GM18909 (cell line): Measurements from ENCODE around the gene ANO10.
"Not testable (repeated sequence)": the region's sequence is repeated elsewhere in the genome, so short reads cannot be mapped to it uniquely, and the experiment has no call there.

Experiments used
- ATAC-seq: cut with Tn5 transposase; IDR thresholded peaks from one replicate; pipeline ENCODE4 v1.9.1; 2021; ENCODE audit warnings: mild to moderate bottlenecking; ENCODE audit not compliant: unreplicated experiment, poor library complexity

ANO10 gene

DNA sequence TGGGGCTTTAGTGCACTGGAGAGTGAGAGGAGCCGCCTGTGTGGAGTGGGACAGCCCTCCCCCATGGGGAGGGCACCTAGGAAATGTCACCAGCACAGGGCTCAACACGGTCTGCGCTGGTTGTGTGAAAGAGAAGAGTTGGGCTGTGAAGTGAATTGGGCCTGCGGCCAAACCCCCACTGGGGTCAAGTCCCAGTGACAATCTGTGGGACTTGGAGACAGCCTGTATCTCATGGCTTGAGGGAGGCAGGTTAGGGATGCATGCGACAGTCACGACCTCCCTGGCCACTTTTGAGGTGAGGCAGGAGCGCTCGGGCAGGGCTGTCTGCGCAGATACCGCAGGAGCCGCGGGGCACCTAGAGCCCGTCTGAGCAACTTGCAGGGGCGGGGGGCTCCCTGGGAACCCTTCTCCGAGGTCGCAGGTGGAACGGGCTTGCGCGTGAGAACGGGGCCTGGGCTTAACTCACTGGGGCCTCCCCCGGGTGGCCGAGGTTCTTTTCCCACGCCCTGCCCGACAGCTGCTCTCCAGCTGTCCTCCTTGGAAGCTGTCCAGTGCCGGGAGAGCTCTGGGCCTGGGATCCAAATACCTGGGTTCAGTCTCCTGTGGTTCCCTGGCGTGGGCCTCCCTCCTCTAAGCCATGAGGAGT is 258.1 kb downstream of the ANO10 start:
- no peak for ATAC-seq

DNA sequence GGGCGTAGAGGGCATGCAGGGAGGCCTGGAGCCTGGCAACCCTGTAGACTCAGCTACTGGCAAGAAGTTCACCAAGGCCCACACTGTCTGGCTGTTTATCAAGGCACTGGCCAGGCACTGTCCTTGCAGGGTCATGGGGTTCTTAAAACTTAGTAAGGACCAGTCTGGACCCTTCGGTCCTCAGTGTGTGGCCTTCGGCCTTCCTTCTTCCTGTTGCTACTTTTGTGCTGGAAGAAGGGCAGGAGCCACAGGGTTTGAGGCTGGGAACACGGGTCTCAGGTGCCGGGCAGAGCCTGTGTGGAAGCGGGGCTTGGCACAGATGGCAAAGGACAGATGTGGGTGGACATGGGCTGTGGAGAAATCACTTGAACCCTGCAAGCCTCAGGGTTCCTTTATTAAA is 258.9 kb downstream of the ANO10 start:
- ATAC-seq, result no peak

DNA sequence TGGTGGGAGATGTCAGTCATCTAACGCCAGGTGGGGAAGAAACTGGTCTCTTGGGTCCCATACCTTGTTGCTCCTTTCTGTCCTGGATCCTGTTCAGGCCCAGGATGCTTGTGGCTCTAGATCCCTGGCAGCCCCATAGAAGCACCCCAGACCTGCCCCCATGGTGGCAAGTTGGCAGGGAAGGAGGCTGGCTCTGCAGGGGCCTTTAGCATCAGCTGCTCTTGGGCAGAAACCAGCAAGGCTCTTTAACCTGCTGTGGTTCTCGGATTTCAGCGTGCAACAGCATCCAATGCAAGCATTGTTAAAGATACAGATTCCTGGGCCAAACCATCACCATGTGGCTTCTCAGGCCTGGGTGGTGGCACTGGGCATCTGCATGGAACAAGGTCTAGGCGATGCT is 259.6 kb downstream of the ANO10 start:
- ATAC-seq, result no peak

DNA sequence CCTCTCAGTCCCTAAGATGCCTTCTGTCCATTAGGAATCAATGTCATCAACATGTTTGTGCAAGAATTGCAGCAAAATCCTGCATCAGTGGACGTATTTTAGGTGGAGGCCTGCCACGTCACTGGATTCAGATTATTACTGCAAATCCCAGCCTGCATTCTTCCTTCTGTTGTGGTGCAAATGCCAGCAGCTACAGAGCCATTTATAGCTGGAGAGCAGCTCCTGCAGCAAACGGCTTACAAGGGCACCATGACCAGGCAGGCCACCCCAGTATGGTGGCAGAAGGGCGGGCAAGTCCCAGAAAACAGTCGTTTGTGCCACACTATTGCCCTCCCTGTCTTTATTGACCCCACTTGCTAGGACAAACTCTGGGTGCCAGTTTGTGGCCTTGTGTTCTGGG is 260.7 kb downstream of the ANO10 start:
- no peak for ATAC-seq

DNA sequence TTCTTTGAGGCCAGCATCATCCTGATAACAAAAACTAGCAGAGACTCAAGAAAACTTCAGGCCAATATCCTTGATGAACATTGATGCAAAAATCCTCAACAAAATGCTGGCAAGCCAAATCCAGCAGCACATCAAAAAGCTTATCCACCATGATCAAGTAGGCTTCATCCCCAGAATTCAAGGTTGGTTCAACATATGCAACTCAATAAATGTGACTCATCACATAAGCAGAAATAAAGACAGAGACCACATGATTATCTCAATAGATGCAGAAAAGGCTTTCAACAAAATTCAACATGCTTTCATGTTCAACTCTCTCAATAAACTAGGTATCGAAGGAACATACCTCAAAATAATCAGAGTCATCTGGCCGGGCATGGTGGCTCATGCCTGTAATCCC is 265.8 kb downstream of the ANO10 start:
- ATAC-seq, result not testable (repeated sequence)

DNA sequence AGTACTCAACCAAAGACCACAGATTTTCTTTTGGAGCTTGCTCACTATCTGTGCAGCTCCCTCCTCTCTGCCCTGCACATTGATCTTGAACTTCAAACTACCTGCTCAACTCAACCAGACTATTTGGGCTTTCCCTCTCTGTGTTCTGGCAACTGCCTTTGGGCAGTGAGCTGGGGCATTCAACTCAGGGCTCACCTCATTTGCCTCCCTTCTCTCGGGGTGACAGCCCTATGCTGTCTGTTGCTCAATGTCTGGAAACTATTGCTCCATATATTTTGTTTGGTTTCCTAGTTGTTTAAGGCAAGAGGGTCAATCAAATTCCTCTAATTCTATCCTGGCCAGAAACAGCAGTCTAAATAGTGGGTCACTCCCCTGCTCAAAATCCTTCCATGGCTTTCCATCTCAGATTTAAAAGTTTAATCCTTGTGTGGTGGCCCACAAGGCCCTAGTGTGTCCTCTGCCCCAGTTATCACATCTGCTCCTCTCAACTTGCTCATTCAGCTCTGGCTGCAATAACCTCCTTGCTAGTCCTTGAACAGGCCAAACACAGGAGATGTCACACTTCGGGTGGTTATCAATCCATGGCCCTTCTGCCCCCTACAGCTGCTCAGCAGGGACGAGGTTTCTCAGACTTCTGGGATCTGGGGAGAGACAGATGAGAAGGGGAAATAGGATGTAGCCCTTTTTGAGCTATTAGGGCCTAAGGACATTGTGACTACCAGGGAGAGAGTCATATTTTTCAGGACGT is 267.7 kb downstream of the ANO10 start:
- ATAC-seq, result no peak

DNA sequence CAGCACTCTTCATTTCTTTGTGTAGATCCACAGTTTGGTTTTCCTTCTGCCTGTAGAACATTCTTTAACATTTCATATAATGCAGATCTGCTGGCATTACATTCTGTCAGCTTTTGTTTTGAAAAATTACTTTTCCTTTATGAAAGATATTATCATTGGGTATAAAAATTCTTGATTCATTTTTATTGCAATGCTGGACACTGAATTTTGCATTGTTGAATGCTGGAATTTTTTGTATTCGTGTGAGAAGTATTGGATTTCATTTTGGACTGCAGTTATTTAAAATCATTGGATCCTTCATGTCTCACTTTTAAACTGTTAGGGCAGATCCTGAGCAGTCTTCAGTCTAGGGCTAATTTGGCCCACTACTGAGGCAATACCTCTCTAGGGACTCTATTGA is 268.4 kb downstream of the ANO10 start:
- no peak for ATAC-seq

DNA sequence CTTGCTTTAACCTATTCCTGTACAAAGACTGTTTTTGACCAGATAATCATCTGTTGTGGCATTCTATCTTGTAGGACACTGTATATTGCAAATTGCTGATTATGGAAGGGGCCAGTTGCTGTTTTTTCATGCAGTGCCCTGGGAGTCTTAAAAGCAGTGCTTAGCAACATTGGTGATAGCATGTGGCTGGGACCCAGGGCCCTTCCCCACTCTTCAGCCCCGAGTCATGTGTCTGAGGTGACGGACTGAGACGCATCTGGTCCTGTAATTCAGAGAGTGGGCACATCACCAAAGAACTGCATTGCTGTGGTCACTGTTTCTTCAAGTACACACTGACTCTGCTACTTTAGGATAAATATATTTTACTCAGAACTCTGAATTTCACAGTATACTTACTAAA is 272.1 kb downstream of the ANO10 start:
- no peak for ATAC-seq

DNA sequence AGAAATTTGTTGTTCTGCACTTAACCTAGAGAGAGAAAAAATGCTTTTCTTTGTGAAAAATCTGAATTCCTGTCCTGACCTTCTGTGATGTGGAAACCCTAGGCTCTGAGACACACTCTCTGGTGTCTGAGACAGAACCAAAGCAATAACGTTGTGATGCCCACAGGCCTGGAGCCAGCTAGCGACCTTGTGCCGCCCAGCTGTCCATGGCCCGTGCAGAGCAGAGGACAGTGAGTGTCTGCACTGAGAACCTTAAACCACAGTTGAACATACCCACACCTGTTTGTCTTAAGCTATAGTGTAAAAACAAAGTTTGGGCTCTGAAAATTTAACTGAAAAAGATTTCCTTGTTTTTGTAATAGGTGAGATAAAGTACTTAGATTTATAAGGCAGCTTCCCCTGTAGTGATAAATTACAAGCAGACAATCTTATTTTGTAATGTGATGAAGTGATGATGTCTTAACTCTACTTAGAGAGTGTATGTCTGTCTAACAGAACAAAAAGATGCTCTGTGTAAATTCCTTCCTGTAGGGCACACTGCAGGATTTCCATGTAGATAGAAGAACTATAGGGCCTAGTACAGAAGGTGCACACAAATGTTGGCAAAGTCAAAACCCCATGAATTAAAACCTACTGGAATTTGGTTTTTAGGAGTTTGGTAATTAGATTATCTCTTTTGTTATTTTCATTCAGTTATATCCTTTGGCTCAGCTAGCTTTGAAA is 272.8 kb downstream of the ANO10 start:
- ATAC-seq, result no peak

DNA sequence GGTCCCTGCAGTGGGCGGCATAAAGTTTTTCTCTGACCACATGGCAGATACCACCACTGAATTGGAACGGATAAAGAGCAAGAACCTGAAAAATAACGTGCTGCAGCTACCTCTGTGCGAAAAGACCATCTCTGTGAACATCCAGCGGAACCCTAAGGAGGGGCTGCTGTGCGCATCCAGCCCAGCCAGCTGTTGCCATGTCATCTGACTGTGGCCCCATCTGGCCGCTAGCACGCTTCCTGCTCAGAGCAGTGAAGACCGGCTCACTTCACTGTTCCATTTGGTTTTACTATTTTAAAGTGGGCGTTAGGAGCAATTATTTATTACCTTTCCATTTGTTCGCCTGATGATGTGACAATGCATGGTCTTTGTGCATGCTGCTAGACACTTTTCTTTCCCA is 273.5 kb downstream of the ANO10 start:
- ATAC-seq, result no peak

DNA sequence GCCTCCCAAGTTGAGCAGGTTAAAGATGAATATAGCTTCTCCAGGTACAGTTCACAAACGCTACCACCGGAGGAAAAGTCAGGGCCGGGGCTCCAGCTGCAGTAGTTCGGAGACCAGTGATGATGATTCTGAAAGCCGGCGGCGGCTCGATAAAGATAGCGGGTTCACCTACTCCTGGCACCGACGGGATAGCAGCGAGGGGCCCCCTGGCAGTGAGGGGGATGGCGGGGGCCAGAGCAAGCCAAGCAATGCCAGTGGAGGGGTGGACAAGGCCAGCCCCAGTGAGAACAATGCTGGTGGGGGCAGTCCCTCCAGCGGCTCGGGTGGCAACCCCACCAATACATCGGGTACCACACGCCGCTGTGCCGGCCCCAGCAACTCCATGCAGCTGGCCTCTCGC is 274.0 kb downstream of the ANO10 start:
- no peak for ATAC-seq

DNA sequence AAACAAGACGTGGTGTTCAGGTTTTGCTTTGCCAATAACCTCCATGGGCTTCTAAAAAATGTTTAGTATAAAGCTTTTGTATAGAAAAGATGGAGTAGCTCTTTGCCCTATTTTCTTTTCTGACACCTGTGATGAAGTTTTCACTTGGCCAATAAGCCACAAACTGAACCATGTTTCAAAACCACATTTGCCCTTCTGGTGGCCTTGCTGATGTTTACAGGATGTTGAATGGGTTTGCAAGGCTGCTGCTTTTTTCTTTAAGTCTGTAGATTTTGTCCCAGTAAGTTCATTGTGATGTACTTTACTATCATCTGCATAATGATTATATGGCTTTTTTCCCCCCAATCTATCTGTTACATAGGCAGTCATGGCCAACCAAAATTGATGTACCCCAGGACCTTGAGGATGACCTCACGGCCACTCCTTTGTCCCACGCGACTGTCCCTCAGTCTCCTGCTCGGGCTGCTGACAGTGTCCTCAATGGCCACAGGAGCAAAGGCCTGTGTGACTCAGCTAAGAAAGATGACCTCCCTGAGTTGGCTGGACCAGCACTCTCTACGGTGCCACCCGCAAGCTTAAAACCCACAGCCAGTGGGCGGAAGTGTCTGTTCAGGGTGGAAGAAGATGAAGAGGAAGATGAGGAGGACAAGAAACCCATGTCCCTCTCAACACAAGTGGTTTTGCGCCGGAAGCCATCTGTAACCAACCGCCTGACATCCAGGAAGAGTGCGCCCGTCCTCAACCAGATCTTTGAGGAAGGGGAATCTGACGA is 274.6 kb downstream of the ANO10 start:
- no peak for ATAC-seq

DNA sequence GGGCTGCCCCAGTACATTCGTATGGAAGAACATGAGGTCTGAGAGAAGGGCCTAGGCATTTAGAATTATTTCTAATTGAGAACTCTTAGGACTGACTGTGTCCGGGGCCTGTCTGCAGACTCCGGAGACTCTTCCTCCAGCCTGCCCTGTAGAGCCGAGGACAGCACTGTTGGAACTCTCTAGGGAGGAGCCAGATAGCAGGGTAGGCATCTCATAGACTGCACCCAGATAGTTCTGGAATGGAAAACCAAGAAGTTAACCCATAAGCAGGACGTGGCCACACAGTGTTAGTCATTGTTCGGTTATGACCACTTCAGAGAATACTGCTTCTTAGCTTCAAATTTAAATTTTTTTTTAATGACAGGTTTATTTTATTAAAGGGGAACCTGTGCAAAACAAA is 275.9 kb downstream of the ANO10 start:
- ATAC-seq, result no peak

DNA sequence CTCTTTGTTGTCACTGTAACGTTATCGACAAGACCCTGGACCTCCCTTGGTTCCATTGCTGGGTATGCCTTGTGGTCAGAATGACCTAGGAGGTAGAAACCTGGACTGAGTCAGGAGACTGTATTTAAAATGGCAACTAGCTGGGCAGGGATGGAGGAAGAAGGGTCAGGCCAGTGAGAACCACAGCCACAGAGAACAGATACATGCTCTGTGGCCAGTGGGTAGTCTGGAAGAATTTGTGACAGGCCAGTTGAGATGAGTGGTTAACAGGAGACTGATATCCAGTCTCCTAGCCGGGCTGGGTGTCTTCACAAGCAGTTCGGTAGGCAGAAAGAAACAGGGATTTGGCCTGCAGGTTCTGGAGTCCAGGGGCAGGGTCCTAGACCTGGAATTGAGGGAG is 276.6 kb downstream of the ANO10 start:
- ATAC-seq, result no peak

DNA sequence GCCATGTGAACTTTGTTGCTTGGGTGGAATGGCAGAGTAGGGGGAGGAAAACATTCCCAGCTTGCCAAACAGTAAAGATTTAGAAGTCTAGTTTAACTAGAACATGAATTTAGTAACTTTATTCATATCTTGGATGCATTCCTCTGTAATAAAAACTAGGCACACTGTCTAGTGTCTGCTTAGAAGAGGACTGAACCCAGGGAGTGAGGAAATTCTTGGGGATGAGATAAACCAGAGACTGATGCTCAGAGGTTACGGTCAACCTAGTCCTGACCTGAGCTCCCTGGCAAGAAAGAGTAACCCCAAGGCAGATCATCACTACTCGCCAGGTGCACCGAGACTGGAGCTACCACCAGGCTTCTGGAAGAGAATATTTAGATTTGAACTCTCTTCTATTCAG is 277.3 kb downstream of the ANO10 start:
- no peak for ATAC-seq

DNA sequence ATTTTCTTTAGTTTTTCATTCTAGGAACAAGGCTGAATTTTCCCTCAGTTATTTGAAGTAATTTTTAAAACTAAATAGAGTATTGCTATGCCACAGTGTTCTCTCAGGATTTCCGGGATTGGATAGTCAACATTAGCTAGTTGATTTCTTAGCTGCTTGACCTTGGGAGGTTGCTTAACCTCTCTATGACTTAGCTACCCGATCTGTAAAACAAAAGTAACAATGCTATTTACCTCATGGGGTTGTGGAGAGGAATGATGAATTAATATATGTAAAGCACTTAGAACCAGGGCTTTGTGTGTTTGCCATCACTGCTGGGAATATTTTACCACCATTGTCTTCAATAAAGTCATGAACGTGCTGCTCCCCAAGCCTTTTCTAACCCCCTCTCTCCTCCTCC is 278.0 kb downstream of the ANO10 start:
- no peak for ATAC-seq

DNA sequence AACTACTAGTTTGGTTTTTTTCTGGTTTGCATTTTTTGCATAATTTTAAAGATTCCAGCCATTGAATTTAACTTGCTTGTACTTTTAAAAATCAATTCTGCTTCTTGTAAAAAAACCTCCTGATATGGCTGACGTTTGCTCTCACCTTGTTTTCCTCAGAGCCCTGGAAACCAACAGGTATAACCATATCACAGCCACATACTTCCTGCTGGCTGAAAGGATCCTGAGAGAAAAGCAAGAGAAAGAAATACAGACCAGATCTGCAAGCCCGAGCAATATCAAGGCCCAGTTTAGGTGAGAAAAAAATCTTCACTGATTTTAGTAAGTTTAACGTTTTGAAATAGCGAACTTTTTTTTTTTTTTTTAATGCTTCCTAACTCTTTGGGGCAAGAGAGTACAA is 278.6 kb downstream of the ANO10 start:
- no peak for ATAC-seq

DNA sequence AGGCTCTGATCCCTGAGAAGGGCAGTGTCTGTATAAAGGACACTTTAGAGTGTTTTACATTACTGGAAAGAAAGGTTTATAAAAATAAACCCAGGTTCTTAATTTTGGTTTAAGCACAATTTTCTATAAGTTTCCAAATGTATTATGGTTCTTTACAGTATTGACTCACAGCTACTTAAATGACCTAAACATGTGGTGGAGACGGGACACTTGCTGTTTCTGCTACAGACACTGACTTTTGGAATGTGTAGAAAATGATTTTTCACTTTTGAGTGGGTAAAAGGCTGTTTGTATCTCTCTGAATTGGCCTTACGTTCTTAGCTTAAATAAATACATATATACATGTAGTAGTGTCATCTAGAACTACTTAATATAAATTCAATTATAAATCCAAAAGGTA is 280.0 kb downstream of the ANO10 start:
- no peak for ATAC-seq

DNA sequence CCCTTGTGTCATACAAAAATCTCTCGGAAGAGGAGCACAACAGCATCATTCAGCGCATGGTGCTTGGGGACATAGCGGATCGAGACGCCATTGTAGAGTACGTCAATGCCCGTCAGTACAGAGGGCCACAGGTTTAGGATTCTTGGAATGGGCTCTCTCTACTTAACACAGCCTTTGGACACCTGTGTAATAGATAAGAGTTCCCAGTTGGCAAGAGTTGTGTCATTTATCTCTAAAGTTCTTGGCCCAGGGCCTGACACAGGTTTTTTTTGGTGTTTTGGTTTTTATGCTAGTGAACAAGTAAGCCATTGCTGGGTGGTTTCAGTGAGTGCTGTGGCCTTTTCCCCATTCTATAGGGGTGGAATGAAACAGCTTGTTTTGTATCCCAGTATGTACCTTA is 281.4 kb downstream of the ANO10 start:
- no peak for ATAC-seq

DNA sequence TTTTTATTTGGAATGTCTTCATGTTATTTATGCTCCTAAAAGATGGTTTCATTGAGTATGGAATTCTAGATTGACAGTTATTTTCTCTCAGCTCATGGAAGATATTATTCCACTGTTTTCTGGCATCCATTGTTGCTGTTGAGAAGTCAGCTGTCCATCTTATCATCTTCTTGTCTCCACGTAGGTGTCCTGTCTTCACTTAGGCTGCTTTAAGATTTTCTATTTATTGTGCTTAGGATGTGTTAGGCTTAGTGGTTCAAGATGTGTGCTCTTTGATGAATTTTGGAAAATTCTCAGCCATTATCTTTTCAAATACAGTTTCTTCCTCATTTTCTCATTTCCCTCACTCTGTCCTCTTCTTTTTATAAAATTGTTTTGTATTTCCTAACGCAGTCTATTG is 283.5 kb downstream of the ANO10 start:
- no peak for ATAC-seq

DNA sequence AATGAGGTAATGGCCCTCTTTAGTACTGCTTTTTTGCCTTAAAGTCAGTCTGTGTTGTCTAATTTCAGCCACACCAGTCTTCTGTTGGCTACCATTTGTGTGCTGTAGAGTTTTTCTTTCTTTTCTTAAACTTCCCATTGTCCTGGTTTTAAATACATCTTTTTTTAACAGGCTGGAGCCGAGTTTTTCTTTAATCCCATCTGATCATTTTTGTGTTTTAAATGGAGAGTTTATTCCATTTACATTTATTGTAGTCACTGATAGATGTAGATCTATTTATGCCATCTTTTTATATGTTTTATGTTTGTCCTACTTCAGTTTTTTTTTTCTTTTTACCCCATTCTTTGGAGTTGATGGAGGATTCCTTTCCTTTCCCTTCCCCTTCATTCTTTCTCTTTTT is 286.0 kb downstream of the ANO10 start:
- no peak for ATAC-seq
